ELR (cell line): ENCODE results near the gene CRK.

Source experiments
- DNase-seq: peaks from one replicate; pipeline ENCODE4 v3.0.0-alpha.2; 2015; ENCODE audit warnings: low read depth

The CRK gene

GRCh38 chr17:1486802-1487695 is 31.0 kb upstream of the CRK start:
- peak; percentile 79 for DNase-seq

DNA sequence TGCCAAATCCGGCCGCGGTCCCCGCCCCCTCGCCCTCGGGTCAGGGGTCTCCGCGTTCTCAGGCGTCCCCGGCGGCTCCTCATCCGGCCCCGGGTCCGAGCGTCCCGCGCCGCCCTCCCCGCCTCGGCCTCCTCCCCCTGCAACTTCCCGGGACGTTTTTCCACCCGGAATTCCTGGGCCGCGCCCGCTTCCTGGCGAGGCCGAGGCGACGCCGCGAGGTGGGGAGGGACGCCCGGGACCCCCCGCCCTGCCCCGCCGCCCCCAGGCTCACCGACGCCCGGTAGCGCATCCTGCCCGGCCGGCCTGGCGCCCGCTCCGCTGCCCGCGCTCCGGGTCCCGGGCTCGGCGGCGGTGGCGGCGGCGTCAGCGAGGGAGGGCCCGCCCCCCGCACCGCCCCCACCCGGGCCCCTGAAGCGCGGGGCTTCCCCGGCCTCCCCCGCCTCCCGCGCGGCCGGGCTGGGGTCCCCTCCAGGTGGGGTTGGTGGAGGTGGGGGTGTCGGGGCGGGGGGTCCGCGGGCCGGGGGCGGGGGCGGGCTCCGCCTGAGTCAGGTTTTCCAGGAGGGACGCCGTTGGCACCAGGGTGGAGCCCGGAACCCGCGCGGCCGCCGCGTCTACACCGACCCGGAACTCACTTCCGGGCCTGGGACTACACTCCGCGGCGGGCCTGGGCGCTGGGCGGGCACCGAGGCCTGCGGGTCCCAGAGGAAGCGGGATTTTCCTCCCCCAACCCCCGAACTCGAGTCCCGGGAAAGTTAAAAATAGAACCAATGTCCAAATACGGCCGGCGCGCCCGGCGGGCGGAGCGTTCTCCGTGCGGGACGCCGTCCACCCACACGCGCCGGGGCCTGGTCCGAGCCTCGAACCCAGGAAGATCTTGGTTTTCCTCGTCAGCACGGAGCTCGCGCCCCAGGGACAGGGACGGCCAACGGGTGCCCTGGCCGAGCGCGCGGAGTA is 29.7 kb upstream of the CRK start:
- DNase-seq, result peak; percentile 72

DNA sequence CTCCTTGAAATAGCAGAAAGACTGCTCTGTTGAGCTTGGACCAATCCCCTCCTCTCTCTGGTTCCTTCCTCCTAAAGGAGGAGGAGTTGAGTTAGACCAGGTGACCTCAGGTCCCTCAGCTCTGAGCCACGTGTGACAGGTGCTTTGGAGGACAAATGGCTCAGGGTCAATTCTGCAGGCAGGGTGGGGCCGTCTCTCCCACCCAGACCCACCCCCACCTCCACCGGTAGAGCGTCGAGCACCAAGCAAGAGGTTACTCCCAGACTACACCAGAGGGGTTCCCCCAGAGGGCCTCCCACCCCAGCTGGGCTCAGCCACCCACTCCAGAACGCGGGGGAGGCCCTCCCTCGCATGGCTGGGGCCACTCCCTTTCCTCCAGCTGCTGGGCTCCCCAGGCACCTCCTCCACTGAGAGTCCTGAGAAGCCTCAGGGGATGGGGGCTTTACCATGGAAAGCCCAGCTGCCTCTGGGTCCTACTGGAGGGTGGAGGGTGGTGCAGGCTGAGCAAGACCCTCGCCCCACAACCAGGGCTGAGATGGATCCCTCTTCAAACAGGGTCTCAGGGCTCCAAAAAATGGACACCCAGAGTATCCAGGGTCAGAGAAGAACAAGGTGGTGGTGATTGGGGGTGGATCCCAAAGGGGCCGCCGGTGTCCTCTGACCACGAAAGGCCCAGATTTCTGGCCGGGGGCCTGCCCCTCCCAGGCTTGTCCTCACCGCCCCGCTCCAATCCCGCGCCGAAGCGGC is 28.8 kb upstream of the CRK start:
- DNase-seq, result peak; percentile 61

- no peak for DNase-seq
Measured at GRCh38 chr17:1484060-1484535, 28.1 kb upstream of the CRK start.

DNA sequence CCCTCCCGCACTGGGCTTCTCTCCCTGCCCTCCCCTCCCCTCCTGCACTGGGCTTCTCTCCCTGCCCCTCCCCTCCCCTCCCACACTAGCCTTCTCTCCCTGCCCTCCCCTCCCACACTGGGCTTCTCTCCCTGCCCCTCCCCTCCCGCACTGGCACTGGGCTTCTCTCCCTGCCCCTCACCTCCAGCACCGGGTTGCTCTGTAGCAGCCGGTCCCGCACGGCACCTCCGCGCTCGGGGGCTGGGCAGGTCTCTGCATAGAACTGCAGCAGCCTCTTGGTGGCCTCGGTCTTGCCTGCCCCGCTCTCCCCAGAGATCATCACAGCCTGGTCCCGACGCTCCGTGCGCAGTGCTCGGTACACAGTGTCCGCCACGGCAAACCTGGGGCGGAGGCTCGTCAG is 26.6 kb upstream of the CRK start:
- no peak for DNase-seq

DNA sequence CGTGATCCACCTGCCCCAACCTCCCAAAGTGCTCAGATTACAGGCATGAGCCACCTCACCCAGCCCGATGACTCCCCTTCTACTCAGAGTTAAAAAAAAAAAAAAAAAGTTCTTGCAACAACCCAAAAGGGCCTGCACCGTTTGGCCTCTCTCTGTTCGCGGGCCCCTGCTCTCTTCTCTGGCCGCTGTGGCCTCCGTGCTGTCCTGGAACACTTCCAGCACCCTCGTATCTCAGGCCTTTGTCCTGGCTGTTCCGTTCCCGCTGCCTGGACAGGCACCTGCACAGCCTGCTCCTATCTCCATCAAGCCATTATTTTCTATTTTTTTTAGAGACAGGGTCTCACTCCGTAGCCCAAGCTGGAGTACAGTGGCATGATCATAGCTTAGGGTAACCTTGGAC is 25.7 kb upstream of the CRK start:
- DNase-seq, result no peak

DNA sequence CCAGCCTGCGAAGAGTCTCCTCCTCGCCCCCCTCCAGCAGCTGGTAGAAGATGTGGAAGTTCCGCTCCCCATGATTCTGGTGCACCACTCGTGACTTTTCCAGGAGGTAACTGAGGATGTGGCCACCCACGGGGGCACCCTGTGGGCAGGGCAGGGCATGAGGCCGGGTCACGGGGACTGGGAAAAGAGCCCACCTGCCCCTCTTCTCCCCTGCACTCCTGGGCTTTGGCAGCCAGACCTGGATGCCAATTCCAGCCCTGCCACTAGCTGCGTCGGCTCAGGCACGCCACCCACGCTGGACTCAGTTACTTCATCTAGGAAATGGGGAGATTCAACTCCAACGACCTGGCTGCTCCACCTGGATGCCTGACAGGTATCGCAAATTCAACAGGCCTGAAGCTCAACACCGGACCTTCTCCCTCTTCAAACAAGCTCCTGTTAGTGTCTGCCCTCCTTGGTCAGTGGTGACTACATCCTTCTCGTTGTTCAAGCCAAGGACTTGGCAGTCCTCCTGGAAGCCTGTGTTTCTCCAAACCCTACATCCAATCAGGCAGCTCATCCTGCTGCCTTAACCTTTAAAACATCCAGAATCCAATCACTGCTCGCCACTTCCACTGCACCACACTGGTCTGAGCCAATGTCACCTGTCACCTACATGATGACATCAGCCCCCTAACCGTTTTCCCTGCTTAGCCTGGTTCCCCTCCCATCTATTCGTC is 24.9 kb upstream of the CRK start:
- no peak for DNase-seq

GRCh38 chr17:1478418-1478817 is 22.4 kb upstream of the CRK start:
- no peak for DNase-seq

DNA sequence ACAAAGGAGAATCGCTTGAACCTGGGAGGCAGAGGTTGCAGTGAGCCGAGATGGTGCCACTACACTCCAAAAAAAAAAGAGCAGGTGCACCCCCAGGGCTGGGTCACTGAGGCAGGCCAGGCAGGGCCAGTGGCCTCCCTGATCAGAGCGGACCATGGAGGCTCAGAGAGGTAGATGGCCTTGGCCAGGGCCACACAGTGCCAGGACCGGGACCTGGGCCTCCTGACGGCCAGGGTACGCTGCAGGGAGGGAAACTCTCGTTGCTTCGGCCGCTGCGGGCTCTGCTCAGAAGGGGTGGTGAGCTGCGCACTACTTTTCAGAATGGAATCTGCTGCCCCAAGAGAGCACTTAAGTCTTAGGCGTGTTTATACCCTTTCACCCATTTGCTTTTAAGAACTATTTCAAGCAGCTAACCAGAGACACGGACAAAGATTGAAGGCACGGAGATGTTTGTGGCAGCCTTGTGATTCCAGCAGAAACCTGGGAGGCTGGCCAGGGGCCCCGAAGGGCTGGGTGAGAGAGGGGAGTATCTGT is 19.4 kb upstream of the CRK start:
- no peak for DNase-seq

DNA sequence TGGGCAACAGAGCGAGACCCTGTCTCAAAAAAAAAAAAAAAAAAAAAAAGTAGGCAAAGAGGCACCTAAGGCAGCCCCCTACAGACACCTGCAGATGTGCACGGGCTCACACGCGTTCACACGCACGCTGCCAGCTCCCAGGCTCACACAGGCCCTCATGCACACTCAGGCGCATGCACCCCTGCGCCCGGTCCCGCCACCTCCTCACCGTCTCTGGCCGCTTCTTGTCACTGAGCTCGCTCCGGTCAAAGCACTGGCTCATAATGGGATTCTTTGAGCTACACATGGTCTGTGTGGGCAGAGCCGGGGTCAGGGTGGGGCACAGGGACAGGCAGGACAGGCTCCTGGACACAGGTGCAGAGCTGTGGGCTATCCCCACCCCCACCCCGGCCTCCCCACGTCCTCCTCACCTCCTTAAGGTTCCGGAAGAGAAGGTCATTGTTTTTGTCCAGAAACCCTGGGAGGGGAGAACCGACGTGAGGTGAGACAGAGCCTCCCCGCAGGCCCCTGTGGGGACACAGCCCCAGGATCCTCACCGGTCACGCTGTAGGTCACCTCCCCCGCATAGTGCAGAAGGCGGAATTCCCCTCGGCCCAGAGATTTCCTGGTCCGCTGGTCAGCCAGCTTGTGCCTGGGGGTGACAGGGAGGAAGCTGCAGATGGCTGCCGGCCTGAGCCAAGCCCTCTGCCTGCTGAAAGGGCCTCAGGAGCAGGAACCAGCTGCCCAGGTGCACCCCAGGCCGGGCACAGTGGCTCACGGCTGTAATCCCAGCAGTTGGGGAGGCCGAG is 18.6 kb upstream of the CRK start:
- no peak for DNase-seq

GRCh38 chr17:1473841-1474240 is 17.8 kb upstream of the CRK start:
- DNase-seq, result no peak

DNA sequence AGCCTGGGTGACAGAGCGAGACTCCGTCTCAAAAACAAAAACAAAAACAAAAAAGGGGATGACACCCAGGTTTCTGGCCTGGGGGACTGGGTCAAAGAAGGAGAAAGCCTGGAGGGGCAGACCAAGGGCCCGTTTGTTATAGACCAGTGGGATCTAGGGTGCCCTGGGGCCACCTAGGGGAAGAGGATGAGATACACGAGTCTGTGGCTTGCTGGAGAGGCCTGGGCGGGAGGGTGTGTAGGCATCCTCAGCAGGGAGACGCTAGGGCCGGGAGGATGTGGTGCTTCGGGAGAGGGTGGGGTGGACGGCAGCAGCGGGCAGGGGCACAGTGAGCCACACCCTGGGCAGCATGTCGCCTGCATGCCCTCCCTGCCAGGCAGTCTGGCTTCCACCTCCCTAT is 17.1 kb upstream of the CRK start:
- DNase-seq, result no peak

DNA sequence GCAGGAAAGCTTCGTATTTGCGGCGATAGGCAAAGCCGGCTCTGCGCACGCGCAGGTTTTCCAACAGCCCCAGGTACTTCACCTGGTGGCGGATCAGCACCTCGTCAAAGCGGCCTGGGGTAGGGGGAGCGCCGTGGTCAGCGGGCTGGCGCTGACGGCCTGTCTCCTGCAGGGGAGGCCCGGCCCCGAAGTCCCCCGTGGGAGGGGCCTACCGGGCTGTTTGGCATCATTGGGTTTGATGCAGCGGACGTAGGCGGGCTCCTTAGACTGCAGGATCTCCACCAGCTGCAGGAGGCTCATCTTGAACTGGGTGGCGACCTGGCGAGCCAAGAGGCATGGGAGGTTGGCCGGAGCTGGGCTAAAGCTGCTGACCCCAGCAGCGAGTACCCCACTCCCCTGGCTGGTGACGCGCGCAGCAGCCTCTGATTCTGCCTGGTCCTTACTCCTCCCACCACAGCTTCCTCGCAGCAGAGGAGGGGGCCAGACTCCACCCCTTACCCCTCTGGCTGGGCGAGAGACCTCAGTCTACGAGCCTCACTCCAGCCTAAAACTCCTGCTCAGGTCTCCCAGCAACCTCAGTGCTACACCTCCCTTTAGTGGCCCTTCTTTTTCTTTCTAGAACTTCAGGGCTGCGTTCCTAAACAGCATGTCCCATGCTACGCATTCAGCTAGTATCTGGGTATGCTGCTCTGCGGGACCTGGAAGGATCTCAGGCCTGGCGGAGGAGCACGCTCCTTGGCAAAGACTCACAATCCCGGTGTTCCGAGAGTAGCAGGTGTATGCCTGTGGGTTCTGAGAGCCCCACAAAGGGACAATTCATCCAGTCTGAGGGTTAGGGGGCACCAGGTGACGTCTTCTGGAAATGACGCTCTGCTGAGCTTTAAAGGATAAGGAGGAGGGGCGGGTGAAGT is 16.1 kb upstream of the CRK start:
- DNase-seq, result no peak

GRCh38 chr17:1471490-1471889 is 15.5 kb upstream of the CRK start:
- DNase-seq, result no peak

- no peak for DNase-seq
Measured at GRCh38 chr17:1470755-1471462, 14.9 kb upstream of the CRK start.

GRCh38 chr17:1470071-1470754 is 14.2 kb upstream of the CRK start:
- no peak for DNase-seq

DNA sequence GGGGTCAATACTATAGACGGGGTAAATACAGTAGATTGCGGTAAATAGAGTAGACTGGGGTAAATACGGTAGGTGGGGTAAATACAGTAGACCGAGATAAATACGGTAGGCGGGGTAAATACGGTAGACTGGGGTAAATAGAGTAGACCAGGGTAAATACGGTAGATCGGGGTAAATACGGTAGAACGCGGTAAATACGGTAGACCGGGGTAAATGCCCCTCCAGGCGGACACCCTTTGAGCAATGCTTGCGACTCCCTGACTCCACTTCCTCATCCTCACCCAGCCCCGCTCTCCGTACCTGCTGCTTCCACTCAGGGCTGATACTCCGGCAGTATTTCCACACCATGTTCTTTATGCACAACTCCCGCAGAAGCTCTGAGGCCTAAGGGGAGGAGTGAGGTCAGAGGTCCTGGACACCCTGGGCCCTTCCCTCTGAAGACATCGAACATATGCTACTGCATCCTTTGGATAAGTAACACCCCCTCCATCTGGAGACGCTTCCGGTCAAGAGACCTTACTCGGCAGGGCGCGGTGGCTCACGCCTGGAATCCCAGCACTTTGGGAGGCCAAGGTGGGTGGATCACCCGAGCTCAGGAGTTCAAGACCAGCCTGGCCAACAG is 13.3 kb upstream of the CRK start:
- DNase-seq, result peak; percentile 72
